ENCODE data around the gene HLA-DQA1. TPM values are rescaled to one million over a fixed set of nuclear protein-coding genes. Genes with fewer than 3 reads are reported as not detected.

HLA-DQA1 gene
- total and polyA plus RNA-seq, 2 experiments from 2014 or later, result 0.42 TPM; not detected in 1

DNA sequence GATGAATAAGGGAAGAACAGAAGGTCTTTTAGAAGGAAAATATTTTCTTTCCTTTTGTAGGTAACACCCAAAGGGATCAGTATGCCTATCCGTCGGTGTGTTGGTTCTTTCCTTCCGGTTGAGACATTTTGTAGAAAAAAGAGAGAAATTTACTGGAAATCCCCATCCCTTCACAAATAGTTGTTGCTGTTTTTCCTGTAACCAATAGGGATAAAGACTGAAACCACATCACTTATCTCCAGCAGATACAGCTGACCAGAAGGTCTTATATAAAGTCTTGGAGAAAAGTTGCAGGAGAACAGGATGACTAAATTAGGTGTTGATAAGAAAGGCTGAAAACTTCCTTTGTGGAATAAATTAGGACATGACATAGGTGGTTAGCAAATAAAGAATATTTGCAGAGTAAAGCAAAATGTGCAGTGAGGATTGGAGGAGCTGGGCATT is 32.8 kb upstream of the HLA-DQA1 start (continued):
- TF ChIP-seq, protein P1, sequence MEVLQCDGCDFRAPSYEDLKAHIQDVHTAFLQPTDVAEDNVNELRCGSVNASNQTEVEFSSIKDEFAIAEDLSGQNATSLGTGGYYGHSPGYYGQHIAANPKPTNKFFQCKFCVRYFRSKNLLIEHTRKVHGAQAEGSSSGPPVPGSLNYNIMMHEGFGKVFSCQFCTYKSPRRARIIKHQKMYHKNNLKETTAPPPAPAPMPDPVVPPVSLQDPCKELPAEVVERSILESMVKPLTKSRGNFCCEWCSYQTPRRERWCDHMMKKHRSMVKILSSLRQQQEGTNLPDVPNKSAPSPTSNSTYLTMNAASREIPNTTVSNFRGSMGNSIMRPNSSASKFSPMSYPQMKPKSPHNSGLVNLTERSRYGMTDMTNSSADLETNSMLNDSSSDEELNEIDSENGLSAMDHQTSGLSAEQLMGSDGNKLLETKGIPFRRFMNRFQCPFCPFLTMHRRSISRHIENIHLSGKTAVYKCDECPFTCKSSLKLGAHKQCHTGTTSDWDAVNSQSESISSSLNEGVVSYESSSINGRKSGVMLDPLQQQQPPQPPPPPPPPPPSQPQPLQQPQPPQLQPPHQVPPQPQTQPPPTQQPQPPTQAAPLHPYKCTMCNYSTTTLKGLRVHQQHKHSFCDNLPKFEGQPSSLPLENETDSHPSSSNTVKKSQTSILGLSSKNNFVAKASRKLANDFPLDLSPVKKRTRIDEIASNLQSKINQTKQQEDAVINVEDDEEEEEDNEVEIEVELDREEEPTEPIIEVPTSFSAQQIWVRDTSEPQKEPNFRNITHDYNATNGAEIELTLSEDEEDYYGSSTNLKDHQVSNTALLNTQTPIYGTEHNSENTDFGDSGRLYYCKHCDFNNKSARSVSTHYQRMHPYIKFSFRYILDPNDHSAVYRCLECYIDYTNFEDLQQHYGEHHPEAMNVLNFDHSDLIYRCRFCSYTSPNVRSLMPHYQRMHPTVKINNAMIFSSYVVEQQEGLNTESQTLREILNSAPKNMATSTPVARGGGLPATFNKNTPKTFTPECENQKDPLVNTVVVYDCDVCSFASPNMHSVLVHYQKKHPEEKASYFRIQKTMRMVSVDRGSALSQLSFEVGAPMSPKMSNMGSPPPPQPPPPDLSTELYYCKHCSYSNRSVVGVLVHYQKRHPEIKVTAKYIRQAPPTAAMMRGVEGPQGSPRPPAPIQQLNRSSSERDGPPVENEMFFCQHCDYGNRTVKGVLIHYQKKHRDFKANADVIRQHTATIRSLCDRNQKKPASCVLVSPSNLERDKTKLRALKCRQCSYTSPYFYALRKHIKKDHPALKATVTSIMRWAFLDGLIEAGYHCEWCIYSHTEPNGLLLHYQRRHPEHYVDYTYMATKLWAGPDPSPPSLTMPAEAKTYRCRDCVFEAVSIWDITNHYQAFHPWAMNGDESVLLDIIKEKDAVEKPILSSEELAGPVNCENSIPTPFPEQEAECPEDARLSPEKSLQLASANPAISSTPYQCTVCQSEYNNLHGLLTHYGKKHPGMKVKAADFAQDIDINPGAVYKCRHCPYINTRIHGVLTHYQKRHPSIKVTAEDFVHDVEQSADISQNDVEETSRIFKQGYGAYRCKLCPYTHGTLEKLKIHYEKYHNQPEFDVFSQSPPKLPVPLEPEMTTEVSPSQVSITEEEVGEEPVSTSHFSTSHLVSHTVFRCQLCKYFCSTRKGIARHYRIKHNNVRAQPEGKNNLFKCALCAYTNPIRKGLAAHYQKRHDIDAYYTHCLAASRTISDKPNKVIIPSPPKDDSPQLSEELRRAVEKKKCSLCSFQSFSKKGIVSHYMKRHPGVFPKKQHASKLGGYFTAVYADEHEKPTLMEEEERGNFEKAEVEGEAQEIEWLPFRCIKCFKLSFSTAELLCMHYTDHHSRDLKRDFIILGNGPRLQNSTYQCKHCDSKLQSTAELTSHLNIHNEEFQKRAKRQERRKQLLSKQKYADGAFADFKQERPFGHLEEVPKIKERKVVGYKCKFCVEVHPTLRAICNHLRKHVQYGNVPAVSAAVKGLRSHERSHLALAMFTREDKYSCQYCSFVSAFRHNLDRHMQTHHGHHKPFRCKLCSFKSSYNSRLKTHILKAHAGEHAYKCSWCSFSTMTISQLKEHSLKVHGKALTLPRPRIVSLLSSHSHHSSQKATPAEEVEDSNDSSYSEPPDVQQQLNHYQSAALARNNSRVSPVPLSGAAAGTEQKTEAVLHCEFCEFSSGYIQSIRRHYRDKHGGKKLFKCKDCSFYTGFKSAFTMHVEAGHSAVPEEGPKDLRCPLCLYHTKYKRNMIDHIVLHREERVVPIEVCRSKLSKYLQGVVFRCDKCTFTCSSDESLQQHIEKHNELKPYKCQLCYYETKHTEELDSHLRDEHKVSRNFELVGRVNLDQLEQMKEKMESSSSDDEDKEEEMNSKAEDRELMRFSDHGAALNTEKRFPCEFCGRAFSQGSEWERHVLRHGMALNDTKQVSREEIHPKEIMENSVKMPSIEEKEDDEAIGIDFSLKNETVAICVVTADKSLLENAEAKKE (CRISPR knock-in tag; IDR thresholded peaks at IDR 0.05), result no peak
- no peak for TF ChIP-seq NANOG (IDR thresholded peaks at IDR 0.05; ENCODE audit: borderline replicate concordance)

DNA sequence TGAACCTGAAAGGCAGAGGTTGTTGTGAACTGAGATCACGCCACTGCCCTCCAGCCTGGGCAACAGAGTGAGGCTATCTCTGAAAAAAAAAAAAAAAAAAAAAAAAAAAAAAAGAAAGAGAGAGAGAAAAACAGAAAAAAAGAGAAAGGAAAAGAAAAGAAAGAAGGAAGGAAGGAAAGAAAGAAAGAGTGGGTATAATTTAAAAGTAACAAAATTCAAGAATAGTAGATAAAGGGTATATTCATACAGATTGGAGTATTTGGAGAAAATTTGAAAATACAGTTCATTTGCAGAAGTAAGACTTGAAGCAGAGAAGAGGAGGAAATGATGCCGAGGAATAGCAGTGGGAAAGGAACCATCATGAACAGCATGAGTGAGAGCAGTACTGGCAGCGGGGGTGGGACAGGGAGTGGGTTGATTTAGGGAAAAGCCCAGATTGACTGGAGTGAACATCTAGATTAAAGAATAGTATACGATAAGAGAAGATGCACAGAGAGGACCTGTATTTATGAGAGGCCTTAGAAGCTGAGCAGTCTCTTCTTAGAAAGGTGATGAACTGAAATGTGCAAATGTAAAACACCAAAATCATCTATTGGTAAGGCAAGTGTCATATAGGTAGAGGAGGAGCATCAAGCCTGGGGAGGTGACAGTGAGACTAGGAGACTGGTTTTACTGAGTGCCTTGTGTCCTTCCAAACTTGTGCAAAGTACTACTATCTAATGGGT is 29.8 kb upstream of the HLA-DQA1 start:
- H2AFZ ChIP-seq, result no peak overlapping the region
- TF ChIP-seq NANOG (IDR thresholded peaks at IDR 0.05; ENCODE audit: borderline replicate concordance) (no peak), ZNF114 (CRISPR knock-in tag; IDR thresholded peaks at IDR 0.05) (no peak), CREB1 (CRISPR knock-in tag; IDR thresholded peaks at IDR 0.05; ENCODE audit: low read depth) (no peak), POLR2AphosphoS5 (IDR thresholded peaks at IDR 0.05; ENCODE audit: low read depth) (no peak), JUNB (IDR thresholded peaks at IDR 0.05; ENCODE audit: unreplicated experiment) (no peak), ZNF331 (CRISPR knock-in tag; IDR thresholded peaks at IDR 0.05; ENCODE audit: low read depth) (no peak), EZH2 (IDR thresholded peaks at IDR 0.05; ENCODE audit: low read depth, unreplicated experiment) (no peak), EZH2phosphoT487 (IDR thresholded peaks at IDR 0.05; ENCODE audit: unreplicated experiment) (no peak)
- TF ChIP-seq, protein P2, sequence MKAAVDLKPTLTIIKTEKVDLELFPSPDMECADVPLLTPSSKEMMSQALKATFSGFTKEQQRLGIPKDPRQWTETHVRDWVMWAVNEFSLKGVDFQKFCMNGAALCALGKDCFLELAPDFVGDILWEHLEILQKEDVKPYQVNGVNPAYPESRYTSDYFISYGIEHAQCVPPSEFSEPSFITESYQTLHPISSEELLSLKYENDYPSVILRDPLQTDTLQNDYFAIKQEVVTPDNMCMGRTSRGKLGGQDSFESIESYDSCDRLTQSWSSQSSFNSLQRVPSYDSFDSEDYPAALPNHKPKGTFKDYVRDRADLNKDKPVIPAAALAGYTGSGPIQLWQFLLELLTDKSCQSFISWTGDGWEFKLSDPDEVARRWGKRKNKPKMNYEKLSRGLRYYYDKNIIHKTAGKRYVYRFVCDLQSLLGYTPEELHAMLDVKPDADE (IDR thresholded peaks at IDR 0.05), result no peak
- TF ChIP-seq, protein P3, sequence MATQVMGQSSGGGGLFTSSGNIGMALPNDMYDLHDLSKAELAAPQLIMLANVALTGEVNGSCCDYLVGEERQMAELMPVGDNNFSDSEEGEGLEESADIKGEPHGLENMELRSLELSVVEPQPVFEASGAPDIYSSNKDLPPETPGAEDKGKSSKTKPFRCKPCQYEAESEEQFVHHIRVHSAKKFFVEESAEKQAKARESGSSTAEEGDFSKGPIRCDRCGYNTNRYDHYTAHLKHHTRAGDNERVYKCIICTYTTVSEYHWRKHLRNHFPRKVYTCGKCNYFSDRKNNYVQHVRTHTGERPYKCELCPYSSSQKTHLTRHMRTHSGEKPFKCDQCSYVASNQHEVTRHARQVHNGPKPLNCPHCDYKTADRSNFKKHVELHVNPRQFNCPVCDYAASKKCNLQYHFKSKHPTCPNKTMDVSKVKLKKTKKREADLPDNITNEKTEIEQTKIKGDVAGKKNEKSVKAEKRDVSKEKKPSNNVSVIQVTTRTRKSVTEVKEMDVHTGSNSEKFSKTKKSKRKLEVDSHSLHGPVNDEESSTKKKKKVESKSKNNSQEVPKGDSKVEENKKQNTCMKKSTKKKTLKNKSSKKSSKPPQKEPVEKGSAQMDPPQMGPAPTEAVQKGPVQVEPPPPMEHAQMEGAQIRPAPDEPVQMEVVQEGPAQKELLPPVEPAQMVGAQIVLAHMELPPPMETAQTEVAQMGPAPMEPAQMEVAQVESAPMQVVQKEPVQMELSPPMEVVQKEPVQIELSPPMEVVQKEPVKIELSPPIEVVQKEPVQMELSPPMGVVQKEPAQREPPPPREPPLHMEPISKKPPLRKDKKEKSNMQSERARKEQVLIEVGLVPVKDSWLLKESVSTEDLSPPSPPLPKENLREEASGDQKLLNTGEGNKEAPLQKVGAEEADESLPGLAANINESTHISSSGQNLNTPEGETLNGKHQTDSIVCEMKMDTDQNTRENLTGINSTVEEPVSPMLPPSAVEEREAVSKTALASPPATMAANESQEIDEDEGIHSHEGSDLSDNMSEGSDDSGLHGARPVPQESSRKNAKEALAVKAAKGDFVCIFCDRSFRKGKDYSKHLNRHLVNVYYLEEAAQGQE (IDR thresholded peaks at IDR 0.05; ENCODE audit: unreplicated experiment), result no peak
- TF ChIP-seq, protein P4, sequence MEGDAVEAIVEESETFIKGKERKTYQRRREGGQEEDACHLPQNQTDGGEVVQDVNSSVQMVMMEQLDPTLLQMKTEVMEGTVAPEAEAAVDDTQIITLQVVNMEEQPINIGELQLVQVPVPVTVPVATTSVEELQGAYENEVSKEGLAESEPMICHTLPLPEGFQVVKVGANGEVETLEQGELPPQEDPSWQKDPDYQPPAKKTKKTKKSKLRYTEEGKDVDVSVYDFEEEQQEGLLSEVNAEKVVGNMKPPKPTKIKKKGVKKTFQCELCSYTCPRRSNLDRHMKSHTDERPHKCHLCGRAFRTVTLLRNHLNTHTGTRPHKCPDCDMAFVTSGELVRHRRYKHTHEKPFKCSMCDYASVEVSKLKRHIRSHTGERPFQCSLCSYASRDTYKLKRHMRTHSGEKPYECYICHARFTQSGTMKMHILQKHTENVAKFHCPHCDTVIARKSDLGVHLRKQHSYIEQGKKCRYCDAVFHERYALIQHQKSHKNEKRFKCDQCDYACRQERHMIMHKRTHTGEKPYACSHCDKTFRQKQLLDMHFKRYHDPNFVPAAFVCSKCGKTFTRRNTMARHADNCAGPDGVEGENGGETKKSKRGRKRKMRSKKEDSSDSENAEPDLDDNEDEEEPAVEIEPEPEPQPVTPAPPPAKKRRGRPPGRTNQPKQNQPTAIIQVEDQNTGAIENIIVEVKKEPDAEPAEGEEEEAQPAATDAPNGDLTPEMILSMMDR (conservative IDR thresholded peaks at IDR 0.05; ENCODE audit: low read depth in 2 of 2), result no peak

More for the DNA sequence above, 29.8 kb upstream of the HLA-DQA1 start:
- ATAC-seq, result no peak
- no peaks in the 10 kb centered on the region for H3K36me3 Mint-ChIP-seq (ENCODE audit: low read depth)
- H3F3A ChIP-seq (replicated peaks; ENCODE audit: low read depth), result no peaks in the 10 kb centered on the region
- H3K27ac Mint-ChIP-seq, result no peak overlapping the region
- no peaks in the 10 kb centered on the region for H3K79me2 ChIP-seq (replicated peaks; ENCODE audit: insufficient read depth)
- H3K4me1 Mint-ChIP-seq, result peaks cover 8% of the 10 kb centered on the region
- no peak overlapping the region for H3K27ac ChIP-seq (ENCODE audit: low read depth)
- no peaks in the 10 kb centered on the region for H4K20me1 ChIP-seq (replicated peaks; ENCODE audit: insufficient read depth)
- no peak for DNase-seq (ENCODE audit: low spot score)
- H3K9me2 ChIP-seq (ENCODE audit: insufficient read depth), result no peaks in the 10 kb centered on the region
- no peak overlapping the region for H3K4me2 ChIP-seq
- H3K27me3 ChIP-seq (ENCODE audit: insufficient read depth), result no peaks in the 10 kb centered on the region
- no peak overlapping the region for H3K4me3 ChIP-seq
- peaks cover 1% of the 10 kb centered on the region for H3K27me3 Mint-ChIP-seq (ENCODE audit: insufficient read depth, low read depth, poor library complexity)
- H3K4me1 ChIP-seq (ENCODE audit: insufficient read depth), result no peaks in the 10 kb centered on the region
- no peaks in the 10 kb centered on the region for H3K36me3 ChIP-seq (ENCODE audit: insufficient read depth)
- no peak overlapping the region for H3K4me3 Mint-ChIP-seq
- no peaks in the 10 kb centered on the region for H3K9me3 Mint-ChIP-seq

All from GM23338 (cell line).